ENCODE data around the gene CALHM6. TPM values are rescaled to one million over a fixed set of nuclear protein-coding genes. Genes with fewer than 3 reads are reported as not detected.

CALHM6 gene
- total and polyA plus RNA-seq, 9 of the 15 experiments (the other 6 are each of a cell fraction or from before 2014, with no cell fraction given) = 0.24 TPM; not detected in 8

DNA sequence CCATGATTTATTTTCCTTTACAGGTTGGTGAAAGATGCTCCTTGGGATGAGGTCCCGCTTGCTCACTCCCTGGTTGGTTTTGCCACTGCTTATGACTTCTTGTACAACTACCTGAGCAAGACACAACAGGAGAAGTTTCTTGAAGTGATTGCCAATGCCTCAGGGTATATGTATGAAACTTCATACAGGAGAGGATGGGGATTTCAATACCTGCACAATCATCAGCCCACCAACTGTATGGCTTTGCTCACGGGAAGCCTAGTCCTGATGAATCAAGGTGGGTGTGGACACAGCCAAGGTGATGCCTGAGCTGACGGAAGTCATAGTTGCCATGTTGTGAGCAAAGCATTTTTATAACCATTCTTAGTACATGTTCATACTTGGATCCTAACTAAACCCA, 34.6 kb upstream of the CALHM6 start:
- ChIA-PET POLR2A (interaction anchor here (1.0 to 1.6 kb wide), 3 partner anchors 9 to 70 kb away, joined by 3 to 4 read pairs (median 3); no protein-coding TSS in a partner anchor), CTCF (ENCODE audit: low intra/inter-chr PET ratio) (no interaction called here)
- no peak for TF ChIP-seq CHD2 (IDR thresholded peaks at IDR 0.05; ENCODE audit: low read depth, low read length)
- TF ChIP-seq YBX1 (IDR thresholded peaks at IDR 0.05) = no peak
- no peak for TF ChIP-seq ZC3H4 (CRISPR knock-in tag; IDR thresholded peaks at IDR 0.05; ENCODE audit: borderline replicate concordance)
- TF ChIP-seq, protein P1, sequence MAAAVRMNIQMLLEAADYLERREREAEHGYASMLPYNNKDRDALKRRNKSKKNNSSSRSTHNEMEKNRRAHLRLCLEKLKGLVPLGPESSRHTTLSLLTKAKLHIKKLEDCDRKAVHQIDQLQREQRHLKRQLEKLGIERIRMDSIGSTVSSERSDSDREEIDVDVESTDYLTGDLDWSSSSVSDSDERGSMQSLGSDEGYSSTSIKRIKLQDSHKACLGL (CRISPR knock-in tag; IDR thresholded peaks at IDR 0.05; ENCODE audit: borderline replicate concordance, poor library complexity, severe bottlenecking) = no peak
- TF ChIP-seq PURB (CRISPR knock-in tag; IDR thresholded peaks at IDR 0.05; ENCODE audit: low read depth) = no peak
- TF ChIP-seq ZNF644 (tag; IDR thresholded peaks at IDR 0.05; ENCODE audit: low read depth) = no peak
- TF ChIP-seq TRIM24 (IDR thresholded peaks at IDR 0.05) = no peak
- no peak for TF ChIP-seq CBFA2T3 (IDR thresholded peaks at IDR 0.05)
- TF ChIP-seq, protein P2, sequence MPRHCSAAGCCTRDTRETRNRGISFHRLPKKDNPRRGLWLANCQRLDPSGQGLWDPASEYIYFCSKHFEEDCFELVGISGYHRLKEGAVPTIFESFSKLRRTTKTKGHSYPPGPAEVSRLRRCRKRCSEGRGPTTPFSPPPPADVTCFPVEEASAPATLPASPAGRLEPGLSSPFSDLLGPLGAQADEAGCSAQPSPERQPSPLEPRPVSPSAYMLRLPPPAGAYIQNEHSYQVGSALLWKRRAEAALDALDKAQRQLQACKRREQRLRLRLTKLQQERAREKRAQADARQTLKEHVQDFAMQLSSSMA (CRISPR knock-in tag; IDR thresholded peaks at IDR 0.05) = no peak
- no peak for TF ChIP-seq MCM7 (IDR thresholded peaks at IDR 0.05)
- no peak for TF ChIP-seq ELF2 (CRISPR knock-in tag; IDR thresholded peaks at IDR 0.05)
- no TSS peak for BruUV-seq (replicated peaks)
- Histone ChIP-seq H3K4me3 (no peak overlapping the region), H3K27ac (ENCODE audit: extremely low read depth, low read depth, low read length) (no peak overlapping the region), H3K9ac (ENCODE audit: insufficient read depth in 1 of 2, low read depth in 2 of 2, low read length in 2 of 2) (no peak overlapping the region), H3K9me1 (ENCODE audit: control insufficient read depth, insufficient read depth, low read length) (no peaks in the 10 kb centered on the region), H3K79me2 (ENCODE audit: control insufficient read depth, insufficient read depth, low read length) (no peaks in the 10 kb centered on the region), H3K36me3 (ENCODE audit: control insufficient read depth, insufficient read depth, low read length) (no peaks in the 10 kb centered on the region), H3K4me2 (ENCODE audit: insufficient read depth, low read length) (no peak overlapping the region), H3K27me3 (ENCODE audit: control insufficient read depth in 2 of 2, insufficient read depth in 2 of 2, low read length in 2 of 2) (peaks cover 0 to 3% of the 10 kb centered on the region in 2 experiments; a peak in 2 of 5 replicates), H2AFZ (ENCODE audit: low read depth, low read length) (no peak overlapping the region), H4K20me1 (replicated peaks; ENCODE audit: control insufficient read depth, insufficient read depth, low read length) (no peaks in the 10 kb centered on the region), H3K4me1 (replicated peaks in 1 of 2; ENCODE audit: control insufficient read depth in 2 of 2, insufficient read depth in 2 of 2, low read length in 2 of 2) (no peaks in the 10 kb centered on the region), H3K9me3 (replicated peaks; ENCODE audit: control insufficient read depth, insufficient read depth, low read depth, low read length) (no peaks in the 10 kb centered on the region)
- ATAC-seq (no peak), DNase-seq (ENCODE audit: extremely low read depth in 1 of 4, low spot score in 3 of 4) (no peak), FAIRE-seq (no peak)
- in situ Hi-C loops (cut with MboI) = no loop called here
- intact Hi-C loops (cut with micrococcal nuclease) = no loop called here
- 23% methylated on average over 3 of the region's 3 CpGs for WGBS (ENCODE audit: insufficient coverage, low coverage, missing lambda C conversion rate)
